Measurements from ENCODE around the gene SLC2A1. TPM values are rescaled to one million over a fixed set of nuclear protein-coding genes. Genes with fewer than 3 reads are reported as not detected.

SLC2A1 gene
- total RNA-seq, 1 experiment from 2014 or later: 245 TPM

GRCh38 chr1:42974767-42975437 is 16.2 kb upstream of the SLC2A1 start:
- no peaks in the 10 kb centered on the region for H3F3A ChIP-seq (ENCODE audit: low read length, unreplicated experiment)
- ATAC-seq (no peak), DNase-seq (no peak)
- H2AFZ ChIP-seq (ENCODE audit: low read length): no peak overlapping the region
- H3K27ac ChIP-seq (ENCODE audit: low read length): no peak overlapping the region
- H3K9me2 ChIP-seq (replicated peaks; ENCODE audit: low read length): no peaks in the 10 kb centered on the region
- no peak overlapping the region for H3K4me2 ChIP-seq (ENCODE audit: low read length)
- H3K4me3 ChIP-seq (ENCODE audit: low read length): no peak overlapping the region
- H3K9ac ChIP-seq (ENCODE audit: low read length): no peak overlapping the region
- no peaks in the 10 kb centered on the region for H3K79me2 ChIP-seq (ENCODE audit: low read length)
- H3K4me1 ChIP-seq (ENCODE audit: insufficient read depth, low read length): peaks cover 13% of the 10 kb centered on the region
- ChIA-PET CTCF (no interaction called here), POLR2A (ENCODE audit: unreplicated experiment) (no interaction called here)
- intact Hi-C loops (cut with micrococcal nuclease): no loop called here
- no peaks in the 10 kb centered on the region for H3K27me3 ChIP-seq (ENCODE audit: low read length)
- H4K20me1 ChIP-seq (ENCODE audit: low read length): no peaks in the 10 kb centered on the region
- no peaks in the 10 kb centered on the region for H3K9me3 ChIP-seq (ENCODE audit: low read length)
- TF ChIP-seq CTCF (conservative IDR thresholded peaks at IDR 0.05; ENCODE audit: low read depth, low read length) (no peak), EZH2 (IDR thresholded peaks at IDR 0.05; ENCODE audit: low read length, unreplicated experiment) (no peak), EZH2phosphoT487 (IDR thresholded peaks at IDR 0.05; ENCODE audit: borderline replicate concordance, low read length) (no peak)
- H3K36me3 ChIP-seq (ENCODE audit: low read depth, low read length): no peaks in the 10 kb centered on the region
- no TSS peak for BruUV-seq (replicated peaks)

GRCh38 chr1:42973799-42974198 is 15.1 kb upstream of the SLC2A1 start:
- Histone ChIP-seq H3K9ac (ENCODE audit: low read length) (no peak overlapping the region), H3K9me3 (ENCODE audit: low read length) (no peaks in the 10 kb centered on the region), H3K4me3 (ENCODE audit: low read length) (no peak overlapping the region), H3F3A (ENCODE audit: low read length, unreplicated experiment) (no peaks in the 10 kb centered on the region), H3K4me1 (ENCODE audit: insufficient read depth, low read length) (peaks cover 13% of the 10 kb centered on the region), H4K20me1 (ENCODE audit: low read length) (no peaks in the 10 kb centered on the region), H3K4me2 (ENCODE audit: low read length) (0 out of 2 replicates have a peak overlapping the region, but pooled peaks have one; percentile 41), H3K36me3 (ENCODE audit: low read depth, low read length) (no peaks in the 10 kb centered on the region), H2AFZ (ENCODE audit: low read length) (peak overlapping the region; percentile 51; the same call in 1 of the 2 replicates), H3K9me2 (replicated peaks; ENCODE audit: low read length) (no peaks in the 10 kb centered on the region), H3K79me2 (ENCODE audit: low read length) (no peaks in the 10 kb centered on the region), H3K27me3 (ENCODE audit: low read length) (no peaks in the 10 kb centered on the region), H3K27ac (ENCODE audit: low read length) (peak overlapping the region; percentile 54)
- CTCF ChIA-PET: no interaction called here
- POLR2A ChIA-PET (ENCODE audit: unreplicated experiment): no interaction called here
- DNase-seq (no peak), ATAC-seq (no peak)
- intact Hi-C loops (cut with micrococcal nuclease): no loop called here
- no peak for TF ChIP-seq CTCF (conservative IDR thresholded peaks at IDR 0.05; ENCODE audit: low read depth, low read length)
- TF ChIP-seq EZH2 (IDR thresholded peaks at IDR 0.05; ENCODE audit: low read length, unreplicated experiment): no peak
- no TSS peak for BruUV-seq (replicated peaks)

GRCh38 chr1:42973286-42973685 is 14.6 kb upstream of the SLC2A1 start:
- BruUV-seq (replicated peaks): no TSS peak

More at GRCh38 chr1:42973286-42973685, 14.6 kb upstream of the SLC2A1 start:
- no peak for TF ChIP-seq EZH2phosphoT487 (IDR thresholded peaks at IDR 0.05; ENCODE audit: borderline replicate concordance, low read length)
- TF ChIP-seq EZH2 (IDR thresholded peaks at IDR 0.05; ENCODE audit: low read length, unreplicated experiment): no peak
- TF ChIP-seq CTCF (conservative IDR thresholded peaks at IDR 0.05; ENCODE audit: low read depth, low read length): no peak
- H3K27me3 ChIP-seq (ENCODE audit: low read length): no peaks in the 10 kb centered on the region
- no peaks in the 10 kb centered on the region for H4K20me1 ChIP-seq (ENCODE audit: low read length)
- no peaks in the 10 kb centered on the region for H3F3A ChIP-seq (ENCODE audit: low read length, unreplicated experiment)
- peak; percentile 99 for ATAC-seq
- H3K4me3 ChIP-seq (ENCODE audit: low read length): no peak overlapping the region
- no peaks in the 10 kb centered on the region for H3K36me3 ChIP-seq (ENCODE audit: low read depth, low read length)
- H3K79me2 ChIP-seq (ENCODE audit: low read length): no peaks in the 10 kb centered on the region
- H3K4me2 ChIP-seq (ENCODE audit: low read length): peak overlapping the region; percentile 41; the same call in 1 of the 2 replicates
- POLR2A ChIA-PET (ENCODE audit: unreplicated experiment): no interaction called here
- peak overlapping the region; percentile 54 for H3K27ac ChIP-seq (ENCODE audit: low read length)
- H3K9me2 ChIP-seq (replicated peaks; ENCODE audit: low read length): no peaks in the 10 kb centered on the region
- peak; percentile 77 for DNase-seq
- peak overlapping the region; percentile 51; the same call in 1 of the 2 replicates for H2AFZ ChIP-seq (ENCODE audit: low read length)
- H3K9ac ChIP-seq (ENCODE audit: low read length): no peak overlapping the region
- CTCF ChIA-PET: no interaction called here
- intact Hi-C loops (cut with micrococcal nuclease): no loop called here
- no peaks in the 10 kb centered on the region for H3K9me3 ChIP-seq (ENCODE audit: low read length)
- H3K4me1 ChIP-seq (ENCODE audit: insufficient read depth, low read length): peaks cover 15% of the 10 kb centered on the region
